Measurements from ENCODE around the gene GLOD5.

GLOD5 gene

DNA sequence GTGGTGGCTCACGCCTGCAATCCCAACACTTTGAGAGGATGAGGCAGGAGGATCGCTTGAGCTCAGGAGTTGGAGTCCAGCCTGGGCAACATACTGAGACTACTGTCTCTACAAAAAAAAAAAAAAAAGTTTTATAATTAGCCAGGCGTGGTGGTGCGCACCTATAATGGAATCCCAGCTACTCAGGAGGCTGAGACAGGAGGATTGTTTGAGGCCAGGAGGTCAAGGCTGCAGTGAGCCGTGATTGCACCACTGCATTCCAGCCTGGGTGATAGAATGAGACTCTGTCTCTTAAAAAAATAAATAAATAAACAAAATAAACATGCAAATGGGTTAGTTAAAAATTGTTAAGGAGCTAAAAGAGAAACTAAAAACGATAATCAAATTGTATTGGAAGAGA, 7.7 kb downstream of the GLOD5 start:
- no peak for DNase-seq

DNA sequence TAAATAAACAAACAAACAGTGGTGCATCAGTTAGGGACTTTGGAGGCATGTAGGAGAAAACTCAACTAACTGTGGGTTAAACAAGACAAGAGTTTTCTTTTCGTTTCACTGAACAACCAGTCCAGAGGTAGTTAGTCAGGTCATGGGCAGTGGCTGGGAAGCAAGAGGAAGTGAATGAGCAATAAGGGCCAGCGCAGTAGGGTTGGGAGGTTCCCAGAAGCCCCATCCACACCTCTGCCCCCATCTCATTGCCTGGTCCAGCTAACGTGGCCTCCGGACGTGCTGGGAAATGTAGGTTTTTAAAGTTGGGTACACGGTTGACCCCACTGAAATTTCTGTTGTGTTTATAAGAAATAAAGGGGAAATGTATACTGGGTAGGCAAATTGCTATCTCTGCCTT, 8.7 kb downstream of the GLOD5 start:
- DNase-seq, result no peak

- DNase-seq, result no peak
Measured at GRCh38 chrX:48772602-48773001, 11.1 kb downstream of the GLOD5 start.

DNA sequence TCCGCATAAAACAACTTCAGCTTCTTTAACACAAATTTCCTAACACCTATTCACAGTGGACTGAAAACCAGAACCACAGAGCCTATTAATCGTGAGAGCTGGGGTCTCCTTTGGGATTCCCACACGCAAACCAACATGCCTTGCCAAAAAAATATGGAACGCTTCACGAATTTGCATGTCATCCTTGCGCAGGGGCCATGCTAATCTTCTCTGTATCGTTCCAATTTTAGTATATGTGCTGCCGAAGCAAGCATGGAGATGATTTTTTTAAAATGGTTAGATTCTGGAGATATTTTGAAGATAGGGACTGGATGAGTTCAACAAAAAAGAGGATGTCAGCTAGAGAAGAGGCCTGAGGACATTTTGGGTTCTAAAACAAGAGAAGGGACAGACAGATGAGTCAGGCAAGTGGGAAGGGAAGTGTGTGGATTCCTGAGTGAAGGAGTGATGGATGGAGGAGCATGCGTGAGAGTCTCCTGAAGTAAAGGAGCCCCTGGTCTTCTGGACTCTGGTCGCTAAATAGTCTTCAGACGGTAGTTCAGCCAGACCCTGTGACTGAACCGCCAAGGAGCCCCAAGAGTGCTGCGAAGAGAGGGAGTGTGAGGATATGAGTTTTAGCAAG, 15.4 kb downstream of the GLOD5 start:
- DNase-seq, result no peak

DNA sequence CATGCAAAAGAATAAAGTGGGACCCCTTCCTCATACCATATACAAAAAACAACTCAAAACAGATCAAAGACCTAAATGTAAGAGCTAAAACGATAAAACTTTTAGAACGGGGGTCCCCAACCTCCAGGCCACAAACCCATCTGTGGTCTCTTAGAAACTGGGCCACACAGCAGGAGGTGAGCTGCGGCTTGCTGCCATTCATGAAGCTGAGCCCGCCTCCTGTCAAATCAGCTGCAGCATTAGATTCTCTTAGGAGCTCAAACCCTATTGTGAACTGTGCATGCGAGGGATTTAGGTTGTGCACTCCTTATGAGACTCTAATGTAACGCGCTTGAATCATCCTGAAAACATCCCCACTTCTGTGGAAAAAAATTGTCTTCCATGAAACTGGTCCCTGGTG, 17.9 kb downstream of the GLOD5 start:
- no peak for DNase-seq

DNA sequence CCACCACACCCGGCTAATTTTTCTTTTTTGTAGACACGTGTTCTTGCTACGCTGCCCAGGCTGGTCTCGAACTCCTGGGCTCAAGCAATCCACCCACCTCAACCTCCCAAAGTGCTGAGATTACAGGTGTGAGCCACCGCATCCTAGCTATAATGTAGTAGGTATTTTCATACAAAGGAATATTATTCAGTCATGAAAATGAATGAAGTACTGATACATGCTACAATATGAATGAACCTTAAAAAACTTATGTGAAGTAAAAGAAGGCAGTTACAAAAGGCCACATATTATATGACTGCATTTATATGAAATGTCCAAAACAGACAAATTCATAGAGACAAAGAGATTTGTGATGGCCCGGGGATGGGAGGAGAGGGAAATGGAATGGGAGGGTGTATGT, 20.2 kb downstream of the GLOD5 start:
- DNase-seq, result no peak

DNA sequence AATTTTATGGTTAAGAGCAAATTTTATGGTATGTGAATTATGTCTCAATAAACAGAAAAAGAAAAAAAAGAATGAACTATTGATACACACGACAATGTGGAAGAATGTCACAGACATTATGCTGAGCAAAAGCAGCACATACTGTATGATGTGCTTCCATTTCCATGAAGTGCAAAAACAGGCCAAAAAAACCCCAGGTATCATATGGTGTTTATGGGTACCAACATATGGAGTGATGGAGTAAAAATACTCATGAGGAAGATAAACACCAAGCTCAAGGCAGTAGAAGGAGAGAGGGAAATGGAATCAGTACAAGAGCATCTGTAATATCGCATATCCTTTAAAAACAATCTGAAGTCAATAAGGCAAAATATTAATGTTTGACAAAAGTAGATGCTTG, 20.7 kb downstream of the GLOD5 start:
- DNase-seq, result no peak

- DNase-seq, result no peak
Measured at GRCh38 chrX:48782795-48783194, 21.2 kb downstream of the GLOD5 start.

DNA sequence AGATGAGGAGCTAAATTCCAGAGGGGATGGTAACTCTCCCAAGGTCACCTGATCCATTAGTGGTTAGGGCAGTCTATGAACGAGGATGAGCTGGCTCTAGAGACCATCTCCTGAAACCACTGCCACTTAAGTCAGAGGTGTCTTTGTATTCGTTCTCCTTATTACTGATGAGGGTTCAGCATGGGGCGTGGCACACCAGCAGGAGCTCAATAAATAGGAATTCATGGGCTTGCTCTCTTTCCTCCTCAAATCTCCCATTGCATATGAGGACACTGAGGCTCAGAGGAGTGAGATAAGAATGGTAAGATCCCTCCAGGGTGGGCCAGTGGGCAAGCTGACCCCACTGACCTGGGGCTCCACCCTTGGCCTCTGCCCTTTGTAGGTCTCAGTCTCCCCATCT, 23.2 kb downstream of the GLOD5 start:
- no peak for DNase-seq

- DNase-seq, result no peak
Measured at GRCh38 chrX:48785186-48785539, 23.6 kb downstream of the GLOD5 start.

GRCh38 chrX:48785540-48786214, 24.1 kb downstream of the GLOD5 start:
- no peak for DNase-seq

DNA sequence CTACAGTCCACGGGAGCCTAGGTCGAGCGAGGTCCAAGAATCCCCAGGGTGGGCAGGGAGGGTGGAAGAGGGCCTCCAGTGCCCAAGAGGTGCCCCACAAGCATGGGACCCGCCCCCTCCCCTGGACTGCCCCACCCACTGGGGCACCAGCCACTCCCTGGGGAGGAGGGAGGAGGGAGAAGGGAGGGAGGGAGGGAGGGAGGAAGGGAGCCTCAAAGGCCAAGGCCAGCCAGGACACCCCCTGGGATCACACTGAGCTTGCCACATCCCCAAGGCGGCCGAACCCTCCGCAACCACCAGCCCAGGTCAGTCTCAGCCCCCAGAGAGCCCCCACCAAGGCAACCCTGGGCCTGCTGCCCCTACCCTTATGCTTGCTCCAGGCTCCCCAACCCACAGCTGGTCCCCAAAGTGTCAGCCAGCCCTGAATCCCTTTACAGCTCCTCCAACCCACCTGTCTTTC, 24.8 kb downstream of the GLOD5 start, which contains the start of gene GATA1:
Gene GATA1, plus strand, starts transcription at position 250 of the 460 bp plus-strand sequence. CDS start 4,520 bp downstream, outside the sequence.
- no peak for DNase-seq

- DNase-seq, result no peak
Measured at GRCh38 chrX:48786825-48787504, 25.4 kb downstream of the GLOD5 start.

GRCh38 chrX:48787505-48788443, 26.2 kb downstream of the GLOD5 start:
- DNase-seq, result no peak

DNA sequence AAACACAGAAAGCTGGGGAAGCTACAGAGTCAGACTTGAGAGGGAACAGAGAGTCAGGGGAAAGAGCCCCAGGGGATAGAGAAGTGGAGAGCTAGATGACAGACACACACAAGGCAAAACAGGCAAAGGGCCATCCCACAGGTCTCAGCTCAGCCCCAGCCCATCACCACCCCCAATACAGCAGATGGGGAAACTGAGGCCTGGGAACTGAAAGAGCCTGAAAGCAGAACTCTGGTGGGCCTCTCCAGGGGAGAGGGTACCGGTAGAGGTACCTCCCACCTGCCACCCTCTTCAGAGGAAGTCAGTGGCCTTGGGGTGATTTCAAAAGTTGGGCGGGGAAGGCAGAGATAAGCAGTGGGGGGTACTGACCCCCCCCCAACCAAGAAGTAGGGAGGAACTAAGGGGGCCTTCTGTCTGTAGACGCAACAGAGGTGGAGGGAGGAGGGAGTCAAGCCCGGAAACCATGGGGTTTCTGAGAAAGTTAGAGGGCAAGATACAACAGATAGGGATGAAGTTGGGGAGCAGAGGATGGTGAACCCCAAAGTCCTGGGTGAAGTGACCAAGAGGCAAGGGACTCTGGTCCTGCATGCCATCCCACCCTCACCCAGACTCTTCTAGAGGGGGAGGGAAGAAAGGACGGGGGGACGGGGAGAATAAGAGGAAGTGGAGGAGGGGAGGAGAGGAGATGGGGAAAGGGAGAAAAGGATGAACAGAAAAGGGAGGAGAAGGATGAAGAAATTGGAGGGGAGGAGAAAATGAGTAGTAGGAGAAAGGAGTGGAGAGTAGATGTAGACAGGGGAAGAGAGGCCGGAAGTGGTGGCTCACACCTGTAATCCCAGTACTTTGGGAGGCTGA, 28.0 kb downstream of the GLOD5 start:
- no peak for DNase-seq

- DNase-seq, result no peak
Measured at GRCh38 chrX:48790477-48790876, 28.9 kb downstream of the GLOD5 start.

- DNase-seq, result no peak
Measured at GRCh38 chrX:48791063-48791820, 29.7 kb downstream of the GLOD5 start.

GRCh38 chrX:48792219-48792618, 30.7 kb downstream of the GLOD5 start:
- no peak for DNase-seq

- no peak for DNase-seq
Measured at GRCh38 chrX:48793935-48794334, 32.4 kb downstream of the GLOD5 start.

DNA sequence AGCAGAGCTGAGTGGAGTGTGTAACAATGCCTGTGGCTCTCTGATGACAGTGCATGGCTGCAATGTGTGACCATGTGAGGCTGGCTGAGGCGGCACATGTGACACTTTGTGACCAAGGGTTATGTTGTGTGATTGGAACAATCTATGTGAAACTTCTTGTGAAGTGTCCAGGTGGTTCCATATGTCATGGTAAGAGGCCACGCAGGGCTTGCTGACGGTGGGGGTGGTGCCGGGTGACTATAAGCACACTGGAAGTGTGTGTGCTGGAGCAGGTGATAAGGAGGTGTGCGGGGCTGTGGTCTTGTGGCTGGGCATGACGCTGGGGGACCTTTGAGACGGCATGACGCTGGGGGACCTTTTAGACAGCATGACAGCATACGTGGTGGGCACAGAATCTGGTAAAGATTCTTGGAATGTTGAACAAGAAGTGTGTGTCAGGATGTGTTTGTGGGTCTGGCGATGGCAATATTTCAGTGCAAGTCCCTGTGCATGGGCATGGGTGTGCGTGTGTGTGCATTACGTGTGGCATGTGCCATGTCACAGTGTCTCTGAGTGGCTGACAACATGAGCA, 32.9 kb downstream of the GLOD5 start:
- no peak for DNase-seq
